Heart left ventricle (tissue), 13 donors: ENCODE measurements around the gene CYP2A13.

Experiments used
- POLR2A ChIP-seq, 2 donors: fragments of 450-650 bp; IDR thresholded peaks; one replicate each; pipeline ENCODE4 v1.6.1; 2017; ENCODE audit warnings: antibody characterized with exemption in 2 of 2, mild to moderate bottlenecking in 2 of 2, moderate library complexity in 2 of 2
- TF ChIP-seq, protein P1 (sequence below), 12 donors: fragments of 200-600 bp; sonication (generic) in 4 of 12; IDR thresholded peaks; one replicate each; pipeline versions ENCODE4 v1.5.0 to v1.8.0; 2018 to 2022; ENCODE audit warnings: antibody characterized with exemption in 12 of 12, mild to moderate bottlenecking in 5 of 12
- donor health status: ischemic (EF 13 %, LVEDD 7.1; RV severe dilation, severe dysfunction).
- donor health status: DM: no; HTN: yes; CAD: no.
- donor health status: DM: no; HTN: no; CAD: no.
- donor health status: ischemic (EF 25% LVEDD 6.9; RV normal size, moderate dysfunction).
- donor health status: ischemic (EF 25% LVEDD 5.7; RV mildly dilated, moderate dysfunction).
- donor health status: ischemic (EF 35%, LVEDD 5.7; RV mildly dilated, moderate dysfunction).
- donor health status: nonischemic (EF 11% LVEDD 7.7; RV severe dilation, severe dysfunction).
- donor health status: DM: yes; HTN: yes; CAD: no.
- donor health status: PGD.
- donor health status: ischemic (EF 29% LVEDD 5.4; RV normal size, mild dysfunction).
- donor health status: nonischemic (EF 23%, LVEDD 6.1; RV moderate dilation, normal function).

DNA sequence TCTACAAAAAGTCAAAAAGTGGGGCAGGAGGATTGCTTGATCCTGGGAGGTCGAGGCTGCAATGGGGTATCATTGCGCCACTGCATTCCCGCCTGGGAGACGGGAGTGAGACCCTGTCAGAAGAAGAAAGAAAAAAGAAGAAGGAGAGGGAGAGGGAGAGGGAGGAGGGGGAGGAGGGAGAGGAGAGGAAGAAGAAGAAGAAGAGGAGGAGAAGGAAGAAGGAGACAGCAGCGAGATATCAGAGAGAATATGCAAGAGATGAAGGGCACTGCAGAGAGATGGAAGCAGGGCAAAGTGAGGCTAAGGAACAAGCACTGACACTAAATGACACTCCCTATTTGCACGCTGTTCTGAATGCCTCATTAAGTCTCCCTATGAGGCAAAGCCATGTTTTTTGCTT lies 40.4 kb downstream of the CYP2A13 start:
- TF ChIP-seq POLR2A (IDR thresholded peaks at IDR 0.05): no peak
- TF ChIP-seq, protein P1, sequence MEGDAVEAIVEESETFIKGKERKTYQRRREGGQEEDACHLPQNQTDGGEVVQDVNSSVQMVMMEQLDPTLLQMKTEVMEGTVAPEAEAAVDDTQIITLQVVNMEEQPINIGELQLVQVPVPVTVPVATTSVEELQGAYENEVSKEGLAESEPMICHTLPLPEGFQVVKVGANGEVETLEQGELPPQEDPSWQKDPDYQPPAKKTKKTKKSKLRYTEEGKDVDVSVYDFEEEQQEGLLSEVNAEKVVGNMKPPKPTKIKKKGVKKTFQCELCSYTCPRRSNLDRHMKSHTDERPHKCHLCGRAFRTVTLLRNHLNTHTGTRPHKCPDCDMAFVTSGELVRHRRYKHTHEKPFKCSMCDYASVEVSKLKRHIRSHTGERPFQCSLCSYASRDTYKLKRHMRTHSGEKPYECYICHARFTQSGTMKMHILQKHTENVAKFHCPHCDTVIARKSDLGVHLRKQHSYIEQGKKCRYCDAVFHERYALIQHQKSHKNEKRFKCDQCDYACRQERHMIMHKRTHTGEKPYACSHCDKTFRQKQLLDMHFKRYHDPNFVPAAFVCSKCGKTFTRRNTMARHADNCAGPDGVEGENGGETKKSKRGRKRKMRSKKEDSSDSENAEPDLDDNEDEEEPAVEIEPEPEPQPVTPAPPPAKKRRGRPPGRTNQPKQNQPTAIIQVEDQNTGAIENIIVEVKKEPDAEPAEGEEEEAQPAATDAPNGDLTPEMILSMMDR (IDR thresholded peaks at IDR 0.05): no peak
